RKO (cell line): ENCODE measurements around the gene CTBP1.

Source experiments
- DNase-seq: peaks from one replicate; pipeline ENCODE4 v3.0.0-alpha.2; 2016; ENCODE audit warnings: low spot score

Gene CTBP1

GRCh38 chr4:1222938-1223690, 25.8 kb downstream of the CTBP1 start:
- DNase-seq: no peak

- DNase-seq: no peak
These were observed 26.7 kb downstream of the CTBP1 start for GRCh38 chr4:1222036-1222789.

- DNase-seq: no peak
These were observed 27.6 kb downstream of the CTBP1 start for GRCh38 chr4:1221155-1221870.

GRCh38 chr4:1220566-1220965, 28.4 kb downstream of the CTBP1 start:
- DNase-seq: no peak

DNA sequence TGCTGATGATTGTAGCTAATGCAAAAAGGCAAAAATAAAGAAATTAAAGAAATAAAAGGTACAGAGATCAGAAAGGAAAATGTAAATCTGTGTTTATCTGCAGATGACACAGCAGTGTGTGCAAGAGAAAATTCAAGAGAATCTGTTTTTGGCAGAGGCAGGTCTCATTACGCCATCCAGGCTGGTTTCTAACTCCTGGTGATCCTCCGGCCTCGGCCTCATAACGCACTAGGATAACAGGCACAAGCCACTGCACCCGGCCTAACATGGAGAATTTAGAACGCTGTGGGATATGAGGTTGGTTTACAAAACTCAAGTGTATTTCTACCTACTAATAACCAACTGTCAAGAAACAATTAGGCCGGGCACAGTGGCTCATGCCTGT, 29.4 kb downstream of the CTBP1 start:
- no peak for DNase-seq

GRCh38 chr4:1218634-1219565, 30.0 kb downstream of the CTBP1 start:
- no peak for DNase-seq

DNA sequence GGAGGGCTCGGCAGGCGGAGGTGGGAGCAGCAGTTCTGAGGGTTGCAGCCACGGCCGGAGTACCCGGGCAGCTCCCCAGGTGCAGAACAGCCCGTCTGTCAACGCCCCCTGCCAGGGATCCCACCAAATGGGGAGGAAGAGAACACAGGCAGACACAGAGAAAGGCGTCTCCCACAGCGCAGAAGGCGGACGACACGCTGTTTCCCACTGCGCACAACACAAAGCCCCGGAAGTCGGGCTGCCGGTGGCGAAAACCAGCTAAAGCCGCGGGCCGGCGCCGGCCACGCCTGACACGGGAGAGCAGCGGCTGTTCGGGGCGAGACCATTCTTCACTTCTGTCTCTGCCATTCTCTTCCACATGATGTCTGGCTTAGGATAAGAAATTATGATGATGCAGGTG, 31.6 kb downstream of the CTBP1 start:
- no peak for DNase-seq

DNA sequence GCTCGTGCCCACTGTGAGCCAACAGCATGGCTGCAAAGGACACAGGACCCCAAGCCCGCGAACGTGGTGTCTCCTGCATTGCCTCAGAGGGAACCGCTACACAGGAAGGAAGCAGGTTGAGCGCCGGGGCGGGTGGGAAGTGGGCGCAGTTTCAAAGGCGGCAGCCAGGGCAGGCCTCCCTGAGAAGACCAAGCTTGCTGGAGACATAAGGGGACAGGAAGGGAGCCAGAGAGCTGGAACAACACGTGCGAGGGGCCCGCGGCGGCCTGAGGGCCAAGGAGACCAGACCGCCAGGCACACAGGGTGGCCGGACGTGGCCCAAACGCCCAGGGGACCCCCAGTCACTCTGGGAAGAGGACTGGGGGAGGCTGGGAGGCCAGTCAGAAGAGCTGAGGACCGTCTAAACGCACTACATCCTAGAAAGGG, 32.0 kb downstream of the CTBP1 start:
- DNase-seq: no peak

- DNase-seq: no peak
These were observed 32.8 kb downstream of the CTBP1 start for GRCh38 chr4:1216076-1216614.

- no peak for DNase-seq
These were observed 33.5 kb downstream of the CTBP1 start for GRCh38 chr4:1215141-1216075.

- no peak for DNase-seq
These were observed 34.5 kb downstream of the CTBP1 start for GRCh38 chr4:1214101-1215095.

- DNase-seq: no peak
These were observed 35.5 kb downstream of the CTBP1 start for GRCh38 chr4:1213336-1213995.

DNA sequence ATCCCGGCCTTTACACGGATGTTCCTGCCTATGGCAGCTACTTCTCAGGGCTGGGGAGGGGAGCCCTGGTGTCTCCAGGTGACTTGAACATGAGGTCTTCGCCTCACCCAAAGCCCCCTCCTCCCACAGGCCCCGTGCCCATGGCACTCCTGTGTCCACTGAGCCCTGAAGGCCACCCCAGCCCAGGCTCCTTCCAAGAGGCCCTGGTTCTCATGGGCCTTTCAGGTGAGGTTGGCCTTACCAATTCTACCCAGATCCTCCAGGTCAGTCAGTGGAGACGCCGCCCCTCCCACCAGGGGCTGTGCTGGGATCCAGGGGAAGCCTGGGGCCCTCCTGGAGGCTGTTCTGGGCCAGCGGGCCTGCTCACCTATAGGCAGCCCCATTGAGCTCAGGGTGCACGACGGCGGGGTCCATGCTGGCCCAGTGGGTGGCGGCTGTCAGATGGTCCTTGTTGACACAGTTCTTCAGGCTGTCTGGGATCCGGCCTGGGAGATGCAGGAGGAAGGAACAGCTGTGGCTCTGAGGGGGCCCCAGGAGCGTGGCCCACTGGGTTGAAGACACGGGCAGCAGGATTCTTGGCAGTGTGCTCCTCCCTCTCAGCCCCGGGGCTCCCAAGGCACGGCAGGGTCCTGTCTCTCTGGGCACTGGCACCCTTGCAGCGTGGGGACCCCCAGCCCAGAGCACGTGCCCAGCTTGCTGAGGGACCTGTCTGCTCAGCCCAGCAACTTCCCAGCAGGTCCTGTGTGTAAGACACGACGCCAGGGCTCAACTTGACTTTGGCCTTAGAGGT, 36.2 kb downstream of the CTBP1 start:
- no peak for DNase-seq

DNA sequence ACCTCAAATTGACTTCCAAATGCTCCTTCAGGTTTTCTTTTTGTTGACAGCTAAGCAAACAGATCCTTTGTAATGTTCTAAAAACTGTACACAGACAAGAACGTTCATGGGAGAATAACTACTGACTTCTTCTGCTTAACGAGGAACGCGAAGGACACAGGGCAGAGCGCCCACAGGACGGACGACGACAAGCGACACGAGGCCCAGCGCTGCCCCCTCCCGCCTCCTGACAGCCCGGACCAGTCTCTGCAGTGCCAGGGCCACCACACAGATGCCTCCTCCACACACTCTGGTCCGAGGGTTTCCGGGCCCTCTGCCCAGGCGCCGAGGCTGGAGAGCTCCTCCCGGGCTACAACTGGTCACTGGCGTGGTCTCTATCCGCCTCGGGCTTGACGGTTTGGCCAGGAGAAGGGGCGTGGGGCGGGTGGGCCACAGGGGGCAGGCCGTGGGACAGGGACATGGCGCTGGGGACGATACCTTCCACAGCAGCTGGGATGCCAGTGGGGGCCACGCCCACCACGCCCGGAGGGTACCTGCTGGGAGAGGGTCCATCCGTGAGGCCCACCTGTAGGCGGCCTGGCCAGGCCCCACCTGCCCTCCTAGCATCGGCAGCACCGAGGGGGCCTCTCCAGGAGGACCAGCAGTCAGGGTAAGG, 36.9 kb downstream of the CTBP1 start:
- no peak for DNase-seq

GRCh38 chr4:1211371-1211770, 37.6 kb downstream of the CTBP1 start:
- DNase-seq: no peak

GRCh38 chr4:1210971-1211370, 38.0 kb downstream of the CTBP1 start:
- no peak for DNase-seq

- DNase-seq: no peak
These were observed 38.6 kb downstream of the CTBP1 start for GRCh38 chr4:1210241-1210841.
